Trophoblast cell (in vitro differentiated cells and primary cell): ENCODE measurements around the gene DNAJC6.

Experiments
- DNase-seq, 2 donors: peaks; one replicate each; pipeline ENCODE4 v3.0.0-alpha.2; 2016
- H2AFZ ChIP-seq: 2 replicates; pipeline ENCODE4 v1.6.1; 2013; ENCODE audit warnings: low read length, moderate library complexity, mild to moderate bottlenecking; ENCODE audit not compliant: insufficient read depth, poor library complexity
- H2AK5ac ChIP-seq: 2 replicates; pipeline ENCODE4 v1.6.1; 2013; ENCODE audit warnings: mild to moderate bottlenecking, low read length
- H2BK120ac ChIP-seq: 2 replicates; pipeline ENCODE4 v1.6.1; 2013; ENCODE audit warnings: low read length, mild to moderate bottlenecking, moderate library complexity; ENCODE audit not compliant: insufficient read depth, poor library complexity
- H2BK12ac ChIP-seq: 2 replicates; pipeline ENCODE4 v1.6.1; 2013; ENCODE audit warnings: mild to moderate bottlenecking, low read length, moderate library complexity
- H2BK5ac ChIP-seq: 2 replicates; pipeline ENCODE4 v1.6.1; 2013; ENCODE audit warnings: low read length, low read depth, moderate library complexity, mild to moderate bottlenecking; ENCODE audit not compliant: poor library complexity
- H3K14ac ChIP-seq: 2 replicates; pipeline ENCODE4 v1.6.1; 2013; ENCODE audit warnings: mild to moderate bottlenecking, low read length
- H3K18ac ChIP-seq: 2 replicates; pipeline ENCODE4 v1.6.1; 2013; ENCODE audit warnings: mild to moderate bottlenecking, low read length
- H3K23ac ChIP-seq: 2 replicates; pipeline ENCODE4 v1.6.1; 2013; ENCODE audit warnings: low read length
- H3K27ac ChIP-seq: 2 replicates; pipeline ENCODE4 v1.5.1; 2013; ENCODE audit warnings: low read depth, mild to moderate bottlenecking, inconsistent platforms, low read length, moderate library complexity
- H3K27me3 ChIP-seq: 2 replicates; pipeline ENCODE4 v1.6.1; 2013; ENCODE audit warnings: inconsistent platforms, mild to moderate bottlenecking, low read length, moderate library complexity; ENCODE audit not compliant: insufficient read depth
- H3K36me3 ChIP-seq, 2 experiments: 1 replicate in 1 of 2; 2 replicates in 1 of 2; pipeline ENCODE4 v1.6.1; 2013; ENCODE audit warnings: low read length in 2 of 2, mild to moderate bottlenecking in 2 of 2, moderate library complexity in 1 of 2; ENCODE audit not compliant: insufficient read depth in 2 of 2, control insufficient read depth in 1 of 2
- H3K4ac ChIP-seq: 2 replicates; pipeline ENCODE4 v1.6.1; 2013; ENCODE audit warnings: low read depth, mild to moderate bottlenecking, low read length, moderate library complexity
- H3K4me1 ChIP-seq, 2 experiments: 1 replicate in 1 of 2; 2 replicates in 1 of 2; pipeline ENCODE4 v1.6.1; 2013; ENCODE audit warnings: low read length in 2 of 2, mild to moderate bottlenecking in 2 of 2, moderate library complexity in 1 of 2; ENCODE audit not compliant: insufficient read depth in 2 of 2, control insufficient read depth in 1 of 2
- H3K4me2 ChIP-seq: 2 replicates; pipeline ENCODE4 v1.6.1; 2013; ENCODE audit warnings: inconsistent platforms, mild to moderate bottlenecking, low read length, moderate library complexity
- H3K4me3 ChIP-seq: 2 replicates; pipeline ENCODE4 v1.5.1; 2013; ENCODE audit warnings: mild to moderate bottlenecking, low read depth, low read length, inconsistent platforms
- H3K79me1 ChIP-seq: one replicate; pipeline ENCODE4 v1.6.1; 2013; ENCODE audit warnings: low read length
- H3K79me2 ChIP-seq: 2 replicates; pipeline ENCODE4 v1.6.1; 2013; ENCODE audit warnings: low read length, mild to moderate bottlenecking; ENCODE audit not compliant: control insufficient read depth, insufficient read depth, poor library complexity
- H3K9ac ChIP-seq: 2 replicates; pipeline ENCODE4 v1.6.1; 2013; ENCODE audit warnings: mild to moderate bottlenecking, low read length
- H3K9me3 ChIP-seq: 2 replicates; pipeline ENCODE4 v1.6.1; 2013; ENCODE audit warnings: low read depth, mild to moderate bottlenecking, control low read depth, inconsistent platforms, low read length; ENCODE audit not compliant: insufficient read depth
- H4K12ac ChIP-seq: 2 replicates; pipeline ENCODE4 v1.6.1; 2013; ENCODE audit warnings: low read depth, mild to moderate bottlenecking, low read length, moderate library complexity
- H4K8ac ChIP-seq: 2 replicates; pipeline ENCODE4 v1.6.1; 2013; ENCODE audit warnings: low read depth, mild to moderate bottlenecking, low read length, moderate library complexity
- H4K91ac ChIP-seq: one replicate; pipeline ENCODE4 v1.6.1; 2013; ENCODE audit warnings: low read depth, mild to moderate bottlenecking, low read length, moderate library complexity
- WGBS: extraction: QIAGEN DNeasy Blood & Tissue Kit; methylation state at CpG from one replicate; pipeline ENCODE4 v1.1.7; 2013; ENCODE audit warnings: missing lambda C conversion rate; ENCODE audit not compliant: insufficient read length, insufficient coverage; ENCODE audit errors: extremely low coverage; 5-methylcytosine and 5-hydroxymethylcytosine counted together

Gene DNAJC6

DNA sequence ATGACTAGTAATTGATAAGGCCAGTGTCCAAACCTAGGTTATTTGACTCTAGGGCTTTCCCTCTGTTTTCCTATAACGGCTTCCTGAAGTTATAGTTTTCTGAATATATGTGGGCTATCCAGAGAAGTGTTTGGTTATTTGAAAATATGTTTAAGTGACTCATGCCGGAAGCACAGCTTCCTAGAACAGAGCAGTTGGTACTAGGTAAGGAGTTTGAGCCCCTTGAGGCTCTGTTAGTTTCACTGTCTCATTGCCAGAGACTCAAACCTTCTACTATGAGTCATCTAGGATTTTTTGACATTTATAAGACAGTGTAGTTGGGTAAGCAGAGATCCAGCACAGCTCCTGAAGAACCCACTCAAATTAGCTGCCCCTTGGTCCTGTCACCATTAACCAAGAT is 84.0 kb downstream of the DNAJC6 start:
- Histone ChIP-seq H3K9me3 (peaks cover 3% of the 10 kb centered on the region), H3K4ac (no peak overlapping the region), H2BK120ac (no peak overlapping the region), H3K4me1 (peaks cover 0 to 3% of the 10 kb centered on the region in 2 experiments), H3K4me3 (no peak overlapping the region), H2AK5ac (no peak overlapping the region), H2BK12ac (no peak overlapping the region), H3K27ac (no peak overlapping the region), H4K12ac (no peak overlapping the region), H3K23ac (no peak overlapping the region), H4K91ac (no peak overlapping the region), H2AFZ (no peak overlapping the region), H3K18ac (no peak overlapping the region), H3K79me2 (no peaks in the 10 kb centered on the region), H4K8ac (no peak overlapping the region), H3K14ac (no peak overlapping the region), H3K79me1 (no peaks in the 10 kb centered on the region), H3K4me2 (no peak overlapping the region), H2BK5ac (no peak overlapping the region), H3K9ac (no peak overlapping the region), H3K36me3 (peaks cover 10 to 21% of the 10 kb centered on the region in 2 experiments), H3K27me3 (no peaks in the 10 kb centered on the region)
- no CpG with 5 or more reads among the region's 2 CpGs for WGBS
- peak in 1 of 2 donors; percentile 19 for DNase-seq

DNA sequence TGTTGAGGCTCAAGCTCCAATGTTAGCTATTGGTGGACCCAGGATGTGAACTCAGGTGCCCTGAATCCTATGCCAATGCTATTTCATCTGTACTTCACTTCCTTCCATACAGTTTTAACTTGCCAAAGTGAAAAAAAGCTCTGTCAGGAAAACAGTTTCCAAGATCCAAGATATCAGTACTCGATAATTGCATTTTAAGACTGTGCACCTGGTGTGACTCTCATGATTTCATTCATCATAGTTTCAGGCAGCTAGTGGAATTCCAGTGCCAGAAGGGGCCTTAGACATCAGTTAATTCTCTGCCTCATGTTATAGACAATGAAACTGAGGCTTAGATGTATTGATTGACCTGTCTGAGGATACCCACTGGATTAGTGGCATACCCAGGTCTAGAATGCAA is 84.6 kb downstream of the DNAJC6 start:
- H3K79me1 ChIP-seq, result no peaks in the 10 kb centered on the region
- no peaks in the 10 kb centered on the region for H3K27me3 ChIP-seq
- H2AFZ ChIP-seq, result no peak overlapping the region
- H4K91ac ChIP-seq, result no peak overlapping the region
- H3K4me1 ChIP-seq, result peaks cover 0 to 3% of the 10 kb centered on the region in 2 experiments
- H3K4me3 ChIP-seq, result no peak overlapping the region
- no peak overlapping the region for H3K4me2 ChIP-seq
- H3K36me3 ChIP-seq, result peaks cover 8 to 18% of the 10 kb centered on the region in 2 experiments
- H2BK12ac ChIP-seq, result no peak overlapping the region
- no CpG with 5 or more reads among the region's 1 CpG for WGBS
- H2BK120ac ChIP-seq, result no peak overlapping the region
- no peak overlapping the region for H2BK5ac ChIP-seq
- no peak overlapping the region for H4K12ac ChIP-seq
- H2AK5ac ChIP-seq, result no peak overlapping the region
- no peaks in the 10 kb centered on the region for H3K79me2 ChIP-seq
- H4K8ac ChIP-seq, result no peak overlapping the region
- no peak overlapping the region for H3K23ac ChIP-seq
- no peak overlapping the region for H3K18ac ChIP-seq
- H3K9ac ChIP-seq, result no peak overlapping the region
- peaks cover 3% of the 10 kb centered on the region for H3K9me3 ChIP-seq
- no peak for DNase-seq
- H3K27ac ChIP-seq, result no peak overlapping the region
- no peak overlapping the region for H3K4ac ChIP-seq
- no peak overlapping the region for H3K14ac ChIP-seq

DNA sequence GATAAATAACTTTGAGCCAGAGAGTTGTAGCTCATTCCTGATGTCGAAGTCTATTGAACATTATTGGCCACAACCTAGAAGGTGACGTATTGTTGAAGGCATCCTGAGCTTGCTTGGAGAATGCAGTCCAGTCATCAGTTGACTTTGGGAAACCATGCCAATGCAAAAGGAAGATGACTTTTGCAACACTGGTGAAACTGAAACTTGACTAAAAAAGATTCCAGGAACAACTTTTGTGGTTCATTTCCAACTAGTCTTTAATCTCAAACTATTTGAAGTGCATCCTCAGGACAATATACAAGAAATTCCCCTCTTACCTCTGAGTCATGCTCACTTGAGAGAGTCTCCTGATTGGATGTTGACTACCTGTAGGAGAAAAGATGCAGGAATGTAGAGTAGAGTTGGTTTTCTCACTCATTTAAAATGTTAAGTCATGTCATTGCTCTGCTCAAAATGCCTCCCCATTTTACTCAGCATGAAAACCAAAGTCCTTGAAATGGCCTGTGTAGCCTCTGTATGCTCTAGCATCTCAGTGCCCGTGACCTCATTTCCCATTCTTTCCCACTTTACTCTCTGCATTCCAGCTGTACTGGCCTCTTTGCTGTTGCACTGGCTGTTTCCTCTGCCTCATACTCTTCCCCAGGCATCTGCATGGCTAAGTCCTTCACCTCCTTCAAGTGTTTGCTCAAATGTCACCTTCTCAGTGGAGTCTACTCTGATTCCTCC is 86.7 kb downstream of the DNAJC6 start:
- H3K23ac ChIP-seq, result no peak overlapping the region
- no CpG with 5 or more reads among the region's 3 CpGs for WGBS
- H3K4me3 ChIP-seq, result no peak overlapping the region
- H2AK5ac ChIP-seq, result no peak overlapping the region
- no peak overlapping the region for H4K12ac ChIP-seq
- H2BK120ac ChIP-seq, result no peak overlapping the region
- no peaks in the 10 kb centered on the region for H3K27me3 ChIP-seq
- no peak overlapping the region for H3K27ac ChIP-seq
- no peak overlapping the region for H3K14ac ChIP-seq
- no peak overlapping the region for H2BK12ac ChIP-seq
- no peak overlapping the region for H3K4me2 ChIP-seq
- H3K9me3 ChIP-seq, result peaks cover 3% of the 10 kb centered on the region
- peaks cover 5 to 10% of the 10 kb centered on the region in 2 experiments for H3K36me3 ChIP-seq
- no peak overlapping the region for H4K8ac ChIP-seq
- H4K91ac ChIP-seq, result no peak overlapping the region
- peaks cover 0 to 3% of the 10 kb centered on the region in 2 experiments for H3K4me1 ChIP-seq
- no peak overlapping the region for H2AFZ ChIP-seq
- H3K4ac ChIP-seq, result no peak overlapping the region
- peak; percentile 60 to 93 for DNase-seq
- no peaks in the 10 kb centered on the region for H3K79me1 ChIP-seq
- no peak overlapping the region for H3K18ac ChIP-seq
- H3K9ac ChIP-seq, result no peak overlapping the region
- no peak overlapping the region for H2BK5ac ChIP-seq
- H3K79me2 ChIP-seq, result no peaks in the 10 kb centered on the region

DNA sequence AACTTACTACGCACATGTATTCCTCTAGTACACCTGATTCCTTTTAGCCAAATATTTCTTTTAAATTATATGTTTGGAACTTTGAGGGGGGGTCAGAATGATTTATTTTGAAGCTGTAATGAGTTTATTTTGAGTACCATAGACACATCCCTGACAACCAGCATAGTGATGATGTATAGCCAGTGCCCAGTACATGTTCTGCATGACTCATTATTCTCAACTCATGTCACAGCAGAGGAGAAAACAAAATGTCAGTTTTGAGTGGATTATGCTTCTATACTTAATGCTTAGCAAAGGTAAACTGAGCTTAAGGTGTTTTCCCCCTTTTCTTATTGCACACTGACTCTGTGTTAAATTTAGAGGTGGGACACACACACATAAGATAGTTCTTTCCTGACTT is 88.7 kb downstream of the DNAJC6 start:
- peaks cover 2 to 8% of the 10 kb centered on the region in 2 experiments for H3K36me3 ChIP-seq
- H3K27ac ChIP-seq, result no peak overlapping the region
- H3K9me3 ChIP-seq, result no peaks in the 10 kb centered on the region
- H3K79me1 ChIP-seq, result no peaks in the 10 kb centered on the region
- H3K4ac ChIP-seq, result no peak overlapping the region
- WGBS, result no CpG with 5 or more reads among the region's 1 CpG
- no peak overlapping the region for H2BK120ac ChIP-seq
- DNase-seq, result no peak
- no peak overlapping the region for H2BK12ac ChIP-seq
- H3K14ac ChIP-seq, result no peak overlapping the region
- H3K27me3 ChIP-seq, result no peaks in the 10 kb centered on the region
- no peak overlapping the region for H3K4me3 ChIP-seq
- H3K9ac ChIP-seq, result no peak overlapping the region
- H3K18ac ChIP-seq, result no peak overlapping the region
- H3K4me2 ChIP-seq, result no peak overlapping the region
- no peak overlapping the region for H4K12ac ChIP-seq
- no peak overlapping the region for H2AK5ac ChIP-seq
- H2BK5ac ChIP-seq, result no peak overlapping the region
- no peak overlapping the region for H3K23ac ChIP-seq
- H3K4me1 ChIP-seq, result peaks cover 0 to 3% of the 10 kb centered on the region in 2 experiments
- no peaks in the 10 kb centered on the region for H3K79me2 ChIP-seq
- no peak overlapping the region for H4K91ac ChIP-seq
- H4K8ac ChIP-seq, result no peak overlapping the region
- H2AFZ ChIP-seq, result no peak overlapping the region
